Activated T-cell treated with anti-CD3 and anti-CD28 coated beads, Interleukin-2, amount 50 U/mL, for 24 hours (primary cell): ENCODE data around the gene MAGI1.

Source experiments
- DNase-seq: peaks from one replicate; pipeline ENCODE4 v3.0.0-alpha.2; 2020
- H3K27ac Mint-ChIP-seq: 2 replicates; pipeline ENCODE4 v1.8.0; 2020; ENCODE audit warnings: mild to moderate bottlenecking, mixed read lengths
- H3K27me3 Mint-ChIP-seq: 2 replicates; pipeline ENCODE4 v1.8.0; 2020; ENCODE audit warnings: mixed read lengths
- H3K36me3 Mint-ChIP-seq: 2 replicates; pipeline ENCODE4 v1.8.0; 2020; ENCODE audit warnings: low read depth, mixed read lengths
- H3K4me1 Mint-ChIP-seq: 2 replicates; pipeline ENCODE4 v1.8.0; 2020; ENCODE audit warnings: low read depth, mixed read lengths
- H3K4me3 Mint-ChIP-seq: 2 replicates; pipeline ENCODE4 v1.8.0; 2020; ENCODE audit warnings: mild to moderate bottlenecking, moderate library complexity, mixed read lengths
- H3K9me3 Mint-ChIP-seq: 2 replicates; pipeline ENCODE4 v1.8.0; 2020; ENCODE audit warnings: mixed read lengths

The MAGI1 gene

GRCh38 chr3:65479990-65480389 is 558.7 kb downstream of the MAGI1 start:
- Mint-ChIP-seq H3K27ac (no peak overlapping the region), H3K4me3 (no peak overlapping the region), H3K4me1 (no peaks in the 10 kb centered on the region), H3K36me3 (no peaks in the 10 kb centered on the region), H3K9me3 (no peaks in the 10 kb centered on the region), H3K27me3 (no peaks in the 10 kb centered on the region)
- no peak for DNase-seq

GRCh38 chr3:65478551-65479500 is 559.9 kb downstream of the MAGI1 start:
- no peaks in the 10 kb centered on the region for H3K9me3 Mint-ChIP-seq
- no peaks in the 10 kb centered on the region for H3K27me3 Mint-ChIP-seq
- H3K27ac Mint-ChIP-seq, result no peak overlapping the region
- H3K36me3 Mint-ChIP-seq, result no peaks in the 10 kb centered on the region
- DNase-seq, result no peak
- H3K4me1 Mint-ChIP-seq, result no peaks in the 10 kb centered on the region
- no peak overlapping the region for H3K4me3 Mint-ChIP-seq

GRCh38 chr3:65473736-65474135 is 565.0 kb downstream of the MAGI1 start:
- Mint-ChIP-seq H3K27me3 (no peaks in the 10 kb centered on the region), H3K27ac (no peak overlapping the region), H3K9me3 (no peaks in the 10 kb centered on the region), H3K36me3 (no peaks in the 10 kb centered on the region), H3K4me3 (no peak overlapping the region), H3K4me1 (no peaks in the 10 kb centered on the region)
- no peak for DNase-seq

- peaks cover 5% of the 10 kb centered on the region for H3K9me3 Mint-ChIP-seq
These were observed 566.2 kb downstream of the MAGI1 start for GRCh38 chr3:65472501-65472900.

GRCh38 chr3:65466300-65466988 is 572.3 kb downstream of the MAGI1 start:
- H3K27ac Mint-ChIP-seq, result no peak overlapping the region
- H3K4me1 Mint-ChIP-seq, result no peaks in the 10 kb centered on the region
- H3K9me3 Mint-ChIP-seq, result peaks cover 9% of the 10 kb centered on the region
- H3K4me3 Mint-ChIP-seq, result no peak overlapping the region
- DNase-seq, result no peak
- H3K27me3 Mint-ChIP-seq, result no peaks in the 10 kb centered on the region
- H3K36me3 Mint-ChIP-seq, result no peaks in the 10 kb centered on the region

More at GRCh38 chr3:65472501-65472900, 566.2 kb downstream of the MAGI1 start:
- no peak for DNase-seq
- no peaks in the 10 kb centered on the region for H3K27me3 Mint-ChIP-seq
- no peak overlapping the region for H3K27ac Mint-ChIP-seq
- H3K4me3 Mint-ChIP-seq, result no peak overlapping the region
- H3K4me1 Mint-ChIP-seq, result no peaks in the 10 kb centered on the region
- no peaks in the 10 kb centered on the region for H3K36me3 Mint-ChIP-seq

- no peak overlapping the region for H3K27ac Mint-ChIP-seq
- no peaks in the 10 kb centered on the region for H3K27me3 Mint-ChIP-seq
- no peaks in the 10 kb centered on the region for H3K36me3 Mint-ChIP-seq
- no peaks in the 10 kb centered on the region for H3K4me1 Mint-ChIP-seq
- no peak for DNase-seq
- H3K4me3 Mint-ChIP-seq, result no peak overlapping the region
- no peaks in the 10 kb centered on the region for H3K9me3 Mint-ChIP-seq
These were observed 588.8 kb downstream of the MAGI1 start for GRCh38 chr3:65449841-65450428.

GRCh38 chr3:65448120-65448519 is 590.6 kb downstream of the MAGI1 start:
- H3K27ac Mint-ChIP-seq, result no peak overlapping the region
- H3K27me3 Mint-ChIP-seq, result no peaks in the 10 kb centered on the region
- H3K36me3 Mint-ChIP-seq, result no peaks in the 10 kb centered on the region
- H3K4me1 Mint-ChIP-seq, result no peaks in the 10 kb centered on the region
- no peak for DNase-seq
- H3K9me3 Mint-ChIP-seq, result peaks cover 5% of the 10 kb centered on the region
- H3K4me3 Mint-ChIP-seq, result no peak overlapping the region

- Mint-ChIP-seq H3K4me1 (no peaks in the 10 kb centered on the region), H3K27ac (no peak overlapping the region), H3K4me3 (no peak overlapping the region), H3K27me3 (no peaks in the 10 kb centered on the region), H3K9me3 (peaks cover 5% of the 10 kb centered on the region), H3K36me3 (no peaks in the 10 kb centered on the region)
- no peak for DNase-seq
These were observed 593.0 kb downstream of the MAGI1 start for GRCh38 chr3:65445573-65446169.

- Mint-ChIP-seq H3K4me1 (no peaks in the 10 kb centered on the region), H3K36me3 (no peaks in the 10 kb centered on the region)
These were observed 594.3 kb downstream of the MAGI1 start for GRCh38 chr3:65444447-65444815.

GRCh38 chr3:65443739-65444446 is 594.8 kb downstream of the MAGI1 start:
- Mint-ChIP-seq H3K4me1 (no peaks in the 10 kb centered on the region), H3K27me3 (no peaks in the 10 kb centered on the region), H3K9me3 (peaks cover 5% of the 10 kb centered on the region), H3K4me3 (no peak overlapping the region), H3K27ac (no peak overlapping the region), H3K36me3 (no peaks in the 10 kb centered on the region)
- no peak for DNase-seq

More at GRCh38 chr3:65444447-65444815, 594.3 kb downstream of the MAGI1 start:
- H3K4me3 Mint-ChIP-seq, result no peak overlapping the region
- H3K27ac Mint-ChIP-seq, result no peak overlapping the region
- H3K27me3 Mint-ChIP-seq, result no peaks in the 10 kb centered on the region
- no peak for DNase-seq
- peaks cover 5% of the 10 kb centered on the region for H3K9me3 Mint-ChIP-seq

GRCh38 chr3:65439641-65440284 is 599.0 kb downstream of the MAGI1 start:
- Mint-ChIP-seq H3K27me3 (no peaks in the 10 kb centered on the region), H3K4me1 (no peaks in the 10 kb centered on the region)

GRCh38 chr3:65438612-65439011 is 600.1 kb downstream of the MAGI1 start:
- Mint-ChIP-seq H3K4me1 (no peaks in the 10 kb centered on the region), H3K9me3 (no peaks in the 10 kb centered on the region), H3K36me3 (no peaks in the 10 kb centered on the region), H3K27me3 (no peaks in the 10 kb centered on the region), H3K27ac (no peak overlapping the region), H3K4me3 (no peak overlapping the region)
- no peak for DNase-seq

More at GRCh38 chr3:65439641-65440284, 599.0 kb downstream of the MAGI1 start:
- no peak for DNase-seq
- no peaks in the 10 kb centered on the region for H3K36me3 Mint-ChIP-seq
- no peak overlapping the region for H3K4me3 Mint-ChIP-seq
- no peak overlapping the region for H3K27ac Mint-ChIP-seq
- H3K9me3 Mint-ChIP-seq, result peaks cover 5% of the 10 kb centered on the region

GRCh38 chr3:65438096-65438495 is 600.6 kb downstream of the MAGI1 start:
- no peak overlapping the region for H3K4me3 Mint-ChIP-seq
- DNase-seq, result no peak
- H3K27me3 Mint-ChIP-seq, result no peaks in the 10 kb centered on the region
- H3K4me1 Mint-ChIP-seq, result no peaks in the 10 kb centered on the region
- H3K36me3 Mint-ChIP-seq, result no peaks in the 10 kb centered on the region
- H3K27ac Mint-ChIP-seq, result no peak overlapping the region
- H3K9me3 Mint-ChIP-seq, result no peaks in the 10 kb centered on the region

- Mint-ChIP-seq H3K9me3 (no peaks in the 10 kb centered on the region), H3K27me3 (no peaks in the 10 kb centered on the region), H3K4me1 (no peaks in the 10 kb centered on the region), H3K36me3 (no peaks in the 10 kb centered on the region), H3K4me3 (no peak overlapping the region), H3K27ac (no peak overlapping the region)
- no peak for DNase-seq
These were observed 602.1 kb downstream of the MAGI1 start for GRCh38 chr3:65436580-65436979.
